SK-N-SH treated with all-trans-retinoic acid at 6 μM for 48 hours (cell line): ENCODE results near the gene CLDN20.
A peak's percentile ranks its signal among the peaks of the same experiment; 100 is the strongest.
"Not testable (repeated sequence)": the region's sequence is repeated elsewhere in the genome, so short reads cannot be mapped to it uniquely, and the experiment has no call there.

Experiments
- ATAC-seq: fragments of 200-7000 bp; cut with Tn5 transposase; 3 replicates; pipeline ENCODE4 v1.9.1; 2020; ENCODE audit warnings: mild to moderate bottlenecking, moderate library complexity
- ARNTL ChIP-seq: fragments of 450-650 bp; formaldehyde crosslinking; IDR thresholded peaks from 2 replicates; pipeline ENCODE4 v1.5.0; 2020; ENCODE audit warnings: low read depth, mild to moderate bottlenecking, moderate library complexity, borderline replicate concordance
- BACH2 ChIP-seq: fragments of 250-450 bp; sonication (Bioruptor Pico); IDR thresholded peaks from 2 replicates; pipeline ENCODE4 v1.9.0; 2021; ENCODE audit warnings: mild to moderate bottlenecking, borderline replicate concordance
- CSDC2 ChIP-seq: fragments of 250-450 bp; sonication (Bioruptor Pico); IDR thresholded peaks from 2 replicates; pipeline ENCODE4 v1.5.0; 2020; ENCODE audit warnings: mild to moderate bottlenecking, moderate library complexity
- ESRRG ChIP-seq: fragments of 250-450 bp; sonication (Bioruptor Pico); IDR thresholded peaks from 2 replicates; pipeline ENCODE4 v1.6.1; 2021; ENCODE audit warnings: mild to moderate bottlenecking
- GLIS3 ChIP-seq: fragments of 250-450 bp; sonication (Bioruptor Pico); IDR thresholded peaks from 2 replicates; pipeline ENCODE4 v1.5.0; 2020; ENCODE audit warnings: mild to moderate bottlenecking, moderate library complexity
- ISL1 ChIP-seq: fragments of 250-450 bp; sonication (Bioruptor Pico); IDR thresholded peaks from 2 replicates; pipeline ENCODE4 v2.1.2; 2022; ENCODE audit warnings: mild to moderate bottlenecking, moderate library complexity
- OSR1 ChIP-seq: fragments of 250-450 bp; sonication (Bioruptor Pico); IDR thresholded peaks from 2 replicates; pipeline ENCODE4 v1.8.0; 2022; ENCODE audit warnings: moderate library complexity, mild to moderate bottlenecking, inconsistent platforms
- PPARA ChIP-seq: fragments of 250-450 bp; sonication (Bioruptor Pico); IDR thresholded peaks from 2 replicates; pipeline ENCODE4 v1.5.0; 2020; ENCODE audit warnings: mild to moderate bottlenecking, borderline replicate concordance
- RARB ChIP-seq: fragments of 250-450 bp; sonication (Bioruptor Pico); IDR thresholded peaks from 2 replicates; pipeline ENCODE4 v1.8.0; 2021; ENCODE audit warnings: mild to moderate bottlenecking, moderate library complexity
- SNAI2 ChIP-seq: fragments of 250-450 bp; sonication (Bioruptor Pico); IDR thresholded peaks from 2 replicates; pipeline ENCODE4 v1.5.0; 2020; ENCODE audit warnings: mild to moderate bottlenecking, moderate library complexity
- TCF4 ChIP-seq: fragments of 250-450 bp; sonication (Bioruptor Pico); IDR thresholded peaks from 2 replicates; pipeline ENCODE4 v1.8.0; 2021; ENCODE audit warnings: mild to moderate bottlenecking, moderate library complexity, borderline replicate concordance
- TOX ChIP-seq: fragments of 250-450 bp; sonication (Bioruptor Pico); IDR thresholded peaks from 2 replicates; pipeline ENCODE4 v1.8.0; 2021; ENCODE audit warnings: mild to moderate bottlenecking, moderate library complexity, borderline replicate concordance
- ZC3H10 ChIP-seq: fragments of 250-450 bp; sonication (Bioruptor Pico); IDR thresholded peaks from 2 replicates; pipeline ENCODE4 v1.5.1; 2021; ENCODE audit warnings: mild to moderate bottlenecking, moderate library complexity
- ZFP30 ChIP-seq: fragments of 450-650 bp; formaldehyde crosslinking; IDR thresholded peaks from 2 replicates; pipeline ENCODE4 v1.5.0; 2022; ENCODE audit warnings: mild to moderate bottlenecking, moderate library complexity
- ZNF565 ChIP-seq: fragments of 450-650 bp; formaldehyde crosslinking; conservative IDR thresholded peaks from 2 replicates; pipeline ENCODE4 v1.5.0; 2020; ENCODE audit warnings: low read depth, mild to moderate bottlenecking, moderate library complexity
- ZNF70 ChIP-seq: fragments of 450-650 bp; formaldehyde crosslinking; IDR thresholded peaks from 2 replicates; pipeline ENCODE4 v1.5.0; 2020; ENCODE audit warnings: mild to moderate bottlenecking, moderate library complexity
- ZNF8 ChIP-seq: fragments of 450-650 bp; formaldehyde crosslinking; IDR thresholded peaks from 2 replicates; pipeline ENCODE4 v1.5.0; 2020; ENCODE audit warnings: mild to moderate bottlenecking, moderate library complexity
- TF ChIP-seq, protein P1 (sequence below): fragments of 250-450 bp; sonication (Bioruptor Pico); IDR thresholded peaks from 2 replicates; pipeline ENCODE4 v1.8.0; 2020; ENCODE audit warnings: mild to moderate bottlenecking, moderate library complexity, borderline replicate concordance
- TF ChIP-seq, protein P2 (sequence below): fragments of 250-450 bp; sonication (Bioruptor Pico); IDR thresholded peaks from 2 replicates; pipeline ENCODE4 v1.8.0; 2021; ENCODE audit warnings: low read depth, mild to moderate bottlenecking, moderate library complexity, borderline replicate concordance
- TF ChIP-seq, protein P3 (sequence below): fragments of 250-450 bp; sonication (Bioruptor Pico); IDR thresholded peaks from 2 replicates; pipeline ENCODE4 v1.5.0; 2020; ENCODE audit warnings: mild to moderate bottlenecking, moderate library complexity
- TF ChIP-seq, protein P4 (sequence below): fragments of 250-450 bp; sonication (Bioruptor Pico); IDR thresholded peaks from 2 replicates; pipeline ENCODE4 v1.5.1; 2021; ENCODE audit warnings: mild to moderate bottlenecking, moderate library complexity

The CLDN20 gene

DNA sequence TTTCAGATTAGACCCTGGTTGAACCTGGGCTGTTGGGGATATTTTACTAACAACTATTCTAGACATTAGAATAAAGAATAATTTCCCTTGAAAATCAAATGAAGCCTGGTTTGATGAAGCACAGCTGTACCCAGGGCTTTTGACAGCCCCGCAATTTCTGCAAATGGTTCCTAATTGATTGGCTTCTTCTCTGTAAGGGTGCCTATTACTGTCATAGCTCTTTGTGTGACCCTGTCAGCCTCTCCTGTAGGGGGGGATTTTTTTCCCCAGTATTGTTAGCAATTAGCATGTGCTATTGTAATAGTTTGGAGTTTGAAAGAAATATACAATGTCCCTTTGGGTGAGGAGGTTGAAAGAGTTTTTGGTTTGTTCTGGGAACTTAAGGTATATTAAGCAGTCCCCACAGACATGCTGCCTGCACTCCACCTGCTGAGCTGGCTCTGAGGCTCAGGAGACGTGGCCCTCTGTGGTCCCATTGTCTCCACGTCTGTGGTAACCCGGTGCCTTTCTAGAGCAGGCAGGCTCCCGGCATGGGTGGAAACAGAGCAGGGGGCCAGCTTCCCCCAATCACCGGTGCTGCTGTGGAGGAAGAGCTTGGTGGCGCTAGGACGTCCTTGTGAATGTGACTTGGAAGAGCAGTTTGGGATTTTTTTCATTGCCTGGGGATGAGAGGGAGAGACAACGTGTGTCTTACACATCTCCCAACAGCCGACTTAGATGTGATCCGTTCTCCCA, 47.3 kb upstream of the CLDN20 start:
- no peak for ATAC-seq
- TF ChIP-seq, protein P1, sequence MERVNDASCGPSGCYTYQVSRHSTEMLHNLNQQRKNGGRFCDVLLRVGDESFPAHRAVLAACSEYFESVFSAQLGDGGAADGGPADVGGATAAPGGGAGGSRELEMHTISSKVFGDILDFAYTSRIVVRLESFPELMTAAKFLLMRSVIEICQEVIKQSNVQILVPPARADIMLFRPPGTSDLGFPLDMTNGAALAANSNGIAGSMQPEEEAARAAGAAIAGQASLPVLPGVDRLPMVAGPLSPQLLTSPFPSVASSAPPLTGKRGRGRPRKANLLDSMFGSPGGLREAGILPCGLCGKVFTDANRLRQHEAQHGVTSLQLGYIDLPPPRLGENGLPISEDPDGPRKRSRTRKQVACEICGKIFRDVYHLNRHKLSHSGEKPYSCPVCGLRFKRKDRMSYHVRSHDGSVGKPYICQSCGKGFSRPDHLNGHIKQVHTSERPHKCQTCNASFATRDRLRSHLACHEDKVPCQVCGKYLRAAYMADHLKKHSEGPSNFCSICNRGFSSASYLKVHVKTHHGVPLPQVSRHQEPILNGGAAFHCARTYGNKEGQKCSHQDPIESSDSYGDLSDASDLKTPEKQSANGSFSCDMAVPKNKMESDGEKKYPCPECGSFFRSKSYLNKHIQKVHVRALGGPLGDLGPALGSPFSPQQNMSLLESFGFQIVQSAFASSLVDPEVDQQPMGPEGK (CRISPR knock-in tag): no peak
- TF ChIP-seq RARB (CRISPR knock-in tag) (no peak), ARNTL (no peak), ZC3H10 (CRISPR knock-in tag) (no peak), TCF4 (no peak)
- TF ChIP-seq, protein P2, sequence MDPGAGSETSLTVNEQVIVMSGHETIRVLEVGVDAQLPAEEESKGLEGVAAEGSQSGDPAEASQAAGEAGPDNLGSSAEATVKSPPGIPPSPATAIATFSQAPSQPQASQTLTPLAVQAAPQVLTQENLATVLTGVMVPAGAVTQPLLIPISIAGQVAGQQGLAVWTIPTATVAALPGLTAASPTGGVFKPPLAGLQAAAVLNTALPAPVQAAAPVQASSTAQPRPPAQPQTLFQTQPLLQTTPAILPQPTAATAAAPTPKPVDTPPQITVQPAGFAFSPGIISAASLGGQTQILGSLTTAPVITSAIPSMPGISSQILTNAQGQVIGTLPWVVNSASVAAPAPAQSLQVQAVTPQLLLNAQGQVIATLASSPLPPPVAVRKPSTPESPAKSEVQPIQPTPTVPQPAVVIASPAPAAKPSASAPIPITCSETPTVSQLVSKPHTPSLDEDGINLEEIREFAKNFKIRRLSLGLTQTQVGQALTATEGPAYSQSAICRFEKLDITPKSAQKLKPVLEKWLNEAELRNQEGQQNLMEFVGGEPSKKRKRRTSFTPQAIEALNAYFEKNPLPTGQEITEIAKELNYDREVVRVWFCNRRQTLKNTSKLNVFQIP: no peak
- TF ChIP-seq, protein P3, sequence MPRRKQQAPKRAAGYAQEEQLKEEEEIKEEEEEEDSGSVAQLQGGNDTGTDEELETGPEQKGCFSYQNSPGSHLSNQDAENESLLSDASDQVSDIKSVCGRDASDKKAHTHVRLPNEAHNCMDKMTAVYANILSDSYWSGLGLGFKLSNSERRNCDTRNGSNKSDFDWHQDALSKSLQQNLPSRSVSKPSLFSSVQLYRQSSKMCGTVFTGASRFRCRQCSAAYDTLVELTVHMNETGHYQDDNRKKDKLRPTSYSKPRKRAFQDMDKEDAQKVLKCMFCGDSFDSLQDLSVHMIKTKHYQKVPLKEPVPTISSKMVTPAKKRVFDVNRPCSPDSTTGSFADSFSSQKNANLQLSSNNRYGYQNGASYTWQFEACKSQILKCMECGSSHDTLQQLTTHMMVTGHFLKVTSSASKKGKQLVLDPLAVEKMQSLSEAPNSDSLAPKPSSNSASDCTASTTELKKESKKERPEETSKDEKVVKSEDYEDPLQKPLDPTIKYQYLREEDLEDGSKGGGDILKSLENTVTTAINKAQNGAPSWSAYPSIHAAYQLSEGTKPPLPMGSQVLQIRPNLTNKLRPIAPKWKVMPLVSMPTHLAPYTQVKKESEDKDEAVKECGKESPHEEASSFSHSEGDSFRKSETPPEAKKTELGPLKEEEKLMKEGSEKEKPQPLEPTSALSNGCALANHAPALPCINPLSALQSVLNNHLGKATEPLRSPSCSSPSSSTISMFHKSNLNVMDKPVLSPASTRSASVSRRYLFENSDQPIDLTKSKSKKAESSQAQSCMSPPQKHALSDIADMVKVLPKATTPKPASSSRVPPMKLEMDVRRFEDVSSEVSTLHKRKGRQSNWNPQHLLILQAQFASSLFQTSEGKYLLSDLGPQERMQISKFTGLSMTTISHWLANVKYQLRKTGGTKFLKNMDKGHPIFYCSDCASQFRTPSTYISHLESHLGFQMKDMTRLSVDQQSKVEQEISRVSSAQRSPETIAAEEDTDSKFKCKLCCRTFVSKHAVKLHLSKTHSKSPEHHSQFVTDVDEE: no peak
- TF ChIP-seq, all 23 proteins: peak for 0

DNA sequence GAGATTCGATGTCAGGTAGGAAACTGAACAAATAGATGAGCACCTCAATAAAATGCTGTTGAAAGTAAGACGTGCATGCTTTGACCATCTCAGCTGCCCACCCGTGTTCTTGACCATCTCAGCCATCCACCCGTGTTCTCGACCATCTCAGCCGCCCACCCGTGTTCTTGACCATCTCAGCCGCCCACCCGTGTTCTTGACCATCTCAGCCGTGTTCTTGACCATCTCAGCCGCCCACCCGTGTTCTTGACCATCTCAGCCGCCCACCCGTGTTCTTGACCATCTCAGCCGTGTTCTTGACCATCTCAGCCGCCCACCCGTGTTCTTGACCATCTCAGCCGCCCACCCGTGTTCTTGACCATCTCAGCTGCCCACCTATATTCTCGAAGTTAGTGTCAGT, 45.1 kb upstream of the CLDN20 start:
- ATAC-seq: not testable (repeated sequence)

DNA sequence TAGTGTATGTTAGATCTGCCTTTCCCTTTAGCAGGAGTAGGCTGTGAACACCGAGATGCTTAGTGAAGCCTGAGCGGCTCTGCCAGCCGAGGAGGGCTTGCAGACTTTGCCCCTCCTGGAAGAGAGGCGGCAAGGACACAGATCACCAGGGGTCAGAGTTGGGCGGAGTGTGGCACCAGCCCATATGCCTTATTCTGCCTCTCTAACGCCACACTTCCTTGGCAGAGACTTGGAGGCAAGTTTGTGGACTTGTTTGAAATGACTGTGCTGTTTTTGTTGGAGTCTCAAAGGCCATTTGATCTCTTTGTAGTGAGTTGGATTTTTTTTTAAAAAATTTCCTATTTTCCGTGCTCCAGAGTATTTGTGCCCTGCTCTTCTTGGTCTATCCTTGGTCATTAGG, 44.5 kb upstream of the CLDN20 start:
- TF ChIP-seq ZNF565 (CRISPR knock-in tag): no peak
- no peak for TF ChIP-seq ZFP30 (CRISPR knock-in tag)
- no peak for TF ChIP-seq PPARA (CRISPR knock-in tag)
- no peak for TF ChIP-seq ESRRG
- no peak for TF ChIP-seq CSDC2
- TF ChIP-seq SNAI2 (CRISPR knock-in tag): no peak
- no peak for TF ChIP-seq OSR1 (CRISPR knock-in tag)
- TF ChIP-seq BACH2 (CRISPR knock-in tag): no peak
- TF ChIP-seq, protein P4, sequence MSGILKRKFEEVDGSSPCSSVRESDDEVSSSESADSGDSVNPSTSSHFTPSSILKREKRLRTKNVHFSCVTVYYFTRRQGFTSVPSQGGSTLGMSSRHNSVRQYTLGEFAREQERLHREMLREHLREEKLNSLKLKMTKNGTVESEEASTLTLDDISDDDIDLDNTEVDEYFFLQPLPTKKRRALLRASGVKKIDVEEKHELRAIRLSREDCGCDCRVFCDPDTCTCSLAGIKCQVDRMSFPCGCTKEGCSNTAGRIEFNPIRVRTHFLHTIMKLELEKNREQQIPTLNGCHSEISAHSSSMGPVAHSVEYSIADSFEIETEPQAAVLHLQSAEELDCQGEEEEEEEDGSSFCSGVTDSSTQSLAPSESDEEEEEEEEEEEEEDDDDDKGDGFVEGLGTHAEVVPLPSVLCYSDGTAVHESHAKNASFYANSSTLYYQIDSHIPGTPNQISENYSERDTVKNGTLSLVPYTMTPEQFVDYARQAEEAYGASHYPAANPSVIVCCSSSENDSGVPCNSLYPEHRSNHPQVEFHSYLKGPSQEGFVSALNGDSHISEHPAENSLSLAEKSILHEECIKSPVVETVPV: no peak
- no peak for TF ChIP-seq ISL1 (CRISPR knock-in tag)
- TF ChIP-seq, protein P2: no peak
- no peak for TF ChIP-seq ARNTL
- ATAC-seq: no peak

DNA sequence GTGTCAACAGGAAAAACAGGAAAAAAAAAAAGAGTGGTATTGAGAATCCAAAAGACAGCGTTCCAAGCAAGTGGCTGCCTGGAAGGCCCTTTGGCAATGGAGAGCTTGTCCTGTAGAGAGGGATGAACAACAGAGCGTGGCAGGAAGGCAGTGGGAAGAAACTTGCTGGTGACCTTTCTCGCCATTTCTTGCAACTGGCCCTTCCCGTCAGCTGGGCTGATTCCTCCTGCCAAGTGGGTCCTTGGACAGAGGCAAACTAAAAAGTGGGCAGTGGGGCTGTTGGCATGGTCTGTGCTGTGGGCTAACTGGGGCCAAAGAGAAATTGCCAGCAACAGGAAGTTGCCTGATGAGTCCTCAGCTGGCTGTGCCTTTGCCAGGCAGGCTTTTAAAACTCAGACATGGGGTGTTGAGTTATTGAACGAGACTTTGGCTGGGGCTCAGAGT, 43.9 kb upstream of the CLDN20 start:
- TF ChIP-seq ZNF70 (CRISPR knock-in tag) (no peak), GLIS3 (no peak), ISL1 (CRISPR knock-in tag) (no peak), ZC3H10 (CRISPR knock-in tag) (no peak), TOX (CRISPR knock-in tag) (no peak), ZNF8 (CRISPR knock-in tag) (no peak), ESRRG (no peak), OSR1 (CRISPR knock-in tag) (no peak)
- TF ChIP-seq, protein P1 (CRISPR knock-in tag): no peak
- TF ChIP-seq, protein P3: no peak
- TF ChIP-seq, all 23 proteins: peak for 0
- peak; percentile 32 for ATAC-seq
